ENCODE results near the gene MAPKAP1. TPM values are rescaled to one million over a fixed set of nuclear protein-coding genes. Genes with fewer than 3 reads are reported as not detected.
"Not testable (repeated sequence)": the region's sequence is repeated elsewhere in the genome, so short reads cannot be mapped to it uniquely, and the experiment has no call there.

Gene MAPKAP1
- total RNA-seq, 2 experiments from 2014 or later, result 51.6 to 61.9 TPM

DNA sequence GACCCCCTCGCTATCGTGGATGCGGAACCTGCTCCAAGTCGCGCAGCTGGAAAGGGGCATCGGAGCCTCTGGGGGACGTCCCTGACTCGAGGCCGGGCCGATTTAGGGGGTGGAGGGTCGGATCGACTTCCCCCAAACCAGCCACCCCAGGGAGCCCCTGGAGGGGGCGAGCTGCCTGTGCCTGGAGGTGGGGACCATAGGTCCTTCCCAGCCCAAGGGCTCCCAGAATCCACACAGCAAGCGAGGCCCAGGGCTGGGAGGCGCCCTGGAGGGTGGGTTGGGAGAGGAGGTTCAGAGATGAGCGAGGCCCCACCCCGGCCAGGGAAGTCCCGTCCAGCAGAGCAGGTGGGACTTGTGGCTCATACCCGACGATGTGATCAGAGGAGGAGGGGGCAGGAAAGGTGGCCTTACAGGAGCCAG, 297.8 kb downstream of the MAPKAP1 start:
- ChIA-PET CTCF (no interaction called here), POLR2A (no interaction called here)
- DNase-seq (peak; percentile 54), ATAC-seq (peak; percentile 51)
- peaks cover 2% of the 10 kb centered on the region for H3K36me3 Mint-ChIP-seq (ENCODE audit: low read depth)
- H3K27ac Mint-ChIP-seq, result no peak overlapping the region
- H3K9me3 Mint-ChIP-seq (ENCODE audit: low read depth), result no peaks in the 10 kb centered on the region
- H3K4me1 Mint-ChIP-seq, result peaks cover 13% of the 10 kb centered on the region
- intact Hi-C loops (cut with DNase I, micrococcal nuclease), result loop anchor here (2.0 to 10.0 kb wide), 10 partner anchors 112 to 1086 kb away; partner anchors contain the start of gene PBX3 (in 1 of the 2)
- H3K4me3 Mint-ChIP-seq, result no peak overlapping the region
- H3K27me3 Mint-ChIP-seq, result peaks cover 27% of the 10 kb centered on the region

DNA sequence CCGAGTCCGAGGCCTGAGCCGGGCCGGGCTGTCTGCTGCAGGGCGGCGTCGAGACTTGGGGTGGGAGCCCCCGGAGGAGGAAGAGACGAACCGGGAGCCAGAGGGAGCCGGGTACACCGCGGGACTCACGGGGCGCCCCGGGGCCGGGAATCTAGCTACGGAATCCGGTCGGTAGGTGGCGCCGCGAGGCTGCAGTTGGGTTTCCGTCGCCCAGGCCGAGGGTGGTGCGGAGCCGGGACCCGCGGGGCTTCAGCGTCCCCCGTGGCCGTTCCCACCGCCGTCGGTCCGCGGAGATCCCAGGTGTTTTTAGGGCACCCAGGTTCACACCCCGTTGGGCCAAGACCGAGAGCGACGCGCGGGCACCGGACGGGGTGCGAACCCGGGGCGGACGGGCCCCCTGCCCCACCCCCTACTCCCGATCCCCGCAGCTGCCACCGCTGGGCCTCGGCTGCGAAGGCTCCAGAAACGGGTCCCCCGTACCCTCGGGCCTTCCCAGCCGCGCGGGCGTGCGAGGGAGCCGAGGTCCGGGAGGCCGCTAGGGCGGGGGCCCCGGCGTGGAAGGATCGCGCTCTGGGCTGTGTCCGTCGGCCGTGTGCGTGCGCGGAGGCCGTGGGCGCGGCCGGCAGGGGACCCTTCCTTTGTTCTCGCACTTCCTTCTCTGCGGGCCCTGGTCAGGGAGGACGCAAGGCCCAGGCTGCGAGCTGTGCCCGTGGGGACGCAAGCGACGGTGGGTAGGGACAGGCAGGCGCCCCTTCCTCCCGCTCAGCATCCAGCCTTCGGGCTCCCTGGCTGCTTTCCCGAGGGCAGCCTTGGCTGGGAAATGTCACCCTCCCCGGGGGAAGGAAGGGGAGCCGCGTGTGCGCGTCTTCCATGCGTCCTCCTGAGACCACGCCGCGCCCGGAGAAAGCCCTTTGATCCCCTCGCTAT, 298.8 kb downstream of the MAPKAP1 start:
- Mint-ChIP-seq H3K27ac (no peak overlapping the region), H3K9me3 (ENCODE audit: low read depth) (no peaks in the 10 kb centered on the region), H3K4me3 (peak overlapping the region; percentile 62), H3K27me3 (peaks cover 27% of the 10 kb centered on the region), H3K4me1 (peaks cover 13% of the 10 kb centered on the region), H3K36me3 (ENCODE audit: low read depth) (peaks cover 2% of the 10 kb centered on the region)
- CTCF ChIA-PET, result interaction anchor here (0.5 to 2.2 kb wide), 33 partner anchors 9 to 1086 kb away, joined by 3 to 12 read pairs (median 3); no protein-coding TSS in a partner anchor
- POLR2A ChIA-PET, result no interaction called here
- intact Hi-C loops (cut with DNase I, micrococcal nuclease), result loop anchor here (1.0 to 10.0 kb wide), 12 partner anchors 113 to 1087 kb away; partner anchors contain the start of gene PBX3 (in 1 of the 2)
- DNase-seq, result peak; percentile 89
- peak; percentile 76 for ATAC-seq

DNA sequence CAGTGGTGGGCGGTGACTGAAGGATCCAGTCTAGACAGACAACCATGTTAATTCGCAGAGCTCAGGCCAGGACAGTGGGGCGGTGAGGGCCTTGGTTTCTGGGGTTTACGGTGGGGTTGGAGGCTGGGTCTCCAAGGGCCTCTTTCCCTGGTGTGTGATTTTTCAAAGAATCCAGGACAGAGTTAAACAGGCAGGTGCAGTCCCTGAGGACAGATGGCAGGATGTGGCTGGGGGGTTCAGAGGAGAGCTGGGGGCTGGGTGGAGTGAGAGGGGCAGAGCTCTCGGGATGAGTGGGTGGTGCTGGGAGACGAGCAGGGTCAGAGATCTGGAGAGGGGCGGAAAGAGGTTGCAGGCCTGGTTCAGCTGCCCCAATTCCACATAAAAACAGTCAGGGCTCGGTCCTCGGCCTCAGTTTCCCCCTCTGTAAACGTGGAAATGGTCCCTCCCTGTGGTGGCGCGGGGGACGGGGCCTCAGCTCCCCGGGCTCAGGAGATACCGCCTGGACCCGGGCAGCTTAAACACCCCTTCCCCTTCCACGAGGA, 299.5 kb downstream of the MAPKAP1 start:
- Mint-ChIP-seq H3K4me3 (peak overlapping the region; percentile 62), H3K27me3 (peaks cover 27% of the 10 kb centered on the region), H3K9me3 (ENCODE audit: low read depth) (no peaks in the 10 kb centered on the region), H3K27ac (no peak overlapping the region), H3K4me1 (peaks cover 13% of the 10 kb centered on the region), H3K36me3 (ENCODE audit: low read depth) (peaks cover 2% of the 10 kb centered on the region)
- POLR2A ChIA-PET, result interaction anchor here (0.7 kb wide), 1 partner anchor 338 kb away, joined by 3 read pairs; no protein-coding TSS in a partner anchor
- CTCF ChIA-PET, result interaction anchor here (0.5 to 2.2 kb wide), 33 partner anchors 10 to 1083 kb away, joined by 3 to 12 read pairs (median 3); no protein-coding TSS in a partner anchor
- DNase-seq (no peak), ATAC-seq (peak; percentile 4)
- intact Hi-C loops (cut with DNase I, micrococcal nuclease), result loop anchor here (5.0 to 10.0 kb wide), 5 partner anchors 150 to 1087 kb away; no protein-coding TSS in a partner anchor

DNA sequence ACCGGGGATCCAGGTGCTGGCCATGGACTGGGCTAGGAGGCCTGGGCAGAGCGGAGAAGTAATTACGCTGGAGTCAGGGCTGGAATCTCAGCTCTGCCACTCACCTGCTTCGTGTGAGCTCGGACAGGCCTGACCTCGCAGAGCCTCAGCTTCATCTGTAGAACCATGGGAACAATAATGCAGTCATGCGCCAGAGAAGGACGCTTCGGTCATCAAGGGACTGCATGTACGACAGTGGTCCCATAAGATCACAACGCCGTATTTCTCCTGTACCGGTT, 300.3 kb downstream of the MAPKAP1 start:
- DNase-seq, result no peak
- intact Hi-C loops (cut with DNase I, micrococcal nuclease), result loop anchor here (5.0 to 10.0 kb wide), 5 partner anchors 151 to 1088 kb away; no protein-coding TSS in a partner anchor
- ChIA-PET POLR2A (interaction anchor here (0.6 kb wide), 1 partner anchor 991 kb away, joined by 3 read pairs; no protein-coding TSS in a partner anchor), CTCF (interaction anchor here (0.9 to 2.2 kb wide), 5 partner anchors 118 to 1091 kb away, joined by 3 to 12 read pairs (median 3); no protein-coding TSS in a partner anchor)
- no peak for ATAC-seq
- Mint-ChIP-seq H3K36me3 (ENCODE audit: low read depth) (peaks cover 2% of the 10 kb centered on the region), H3K4me3 (no peak overlapping the region), H3K4me1 (peaks cover 13% of the 10 kb centered on the region), H3K27ac (no peak overlapping the region), H3K27me3 (peaks cover 27% of the 10 kb centered on the region), H3K9me3 (ENCODE audit: low read depth) (no peaks in the 10 kb centered on the region)

DNA sequence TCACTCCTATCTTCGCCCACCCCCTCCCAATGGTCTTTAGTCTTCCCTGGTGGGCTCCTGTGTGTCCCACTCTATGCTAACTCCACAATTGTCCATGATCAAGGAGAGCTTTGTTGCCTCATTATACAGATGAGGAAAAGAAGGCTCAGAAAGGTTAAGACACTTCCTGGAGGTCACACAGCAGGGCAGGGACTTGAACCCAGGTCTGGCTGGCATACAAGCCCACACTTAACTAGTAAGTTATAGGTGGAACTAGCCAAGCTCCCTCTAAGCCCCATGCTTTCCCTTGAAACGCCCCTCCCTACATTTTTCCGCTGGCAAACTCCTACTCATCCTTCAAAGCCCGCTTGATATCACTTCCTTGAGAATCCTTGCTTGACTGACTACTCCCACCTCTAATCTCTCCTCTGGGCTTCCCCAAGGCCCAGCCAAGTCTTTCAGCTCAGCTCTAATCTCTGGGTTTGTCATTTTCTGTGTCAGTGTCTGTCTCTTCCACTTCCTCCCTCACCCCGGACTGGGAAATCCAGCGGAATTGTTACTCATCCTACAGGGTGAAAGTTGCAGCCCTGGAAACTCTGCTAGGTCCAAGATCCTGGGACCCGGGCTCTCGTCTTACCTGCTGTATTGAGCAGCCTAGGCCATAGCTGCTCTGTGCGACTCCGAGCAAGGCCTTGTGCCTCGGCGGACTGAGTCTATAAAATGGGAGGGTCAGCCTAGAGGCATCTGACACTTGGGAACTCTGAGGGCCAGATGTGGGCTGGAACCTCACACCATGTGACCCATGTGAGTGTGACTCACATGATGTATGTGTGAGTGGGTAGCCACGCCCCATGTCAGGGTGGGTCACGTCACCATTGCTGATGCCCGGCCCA, 300.8 kb downstream of the MAPKAP1 start:
- H3K27ac Mint-ChIP-seq, result no peak overlapping the region
- peaks cover 2% of the 10 kb centered on the region for H3K36me3 Mint-ChIP-seq (ENCODE audit: low read depth)
- peaks cover 27% of the 10 kb centered on the region for H3K27me3 Mint-ChIP-seq
- intact Hi-C loops (cut with DNase I, micrococcal nuclease), result loop anchor here (5.0 to 10.0 kb wide), 5 partner anchors 151 to 1089 kb away; no protein-coding TSS in a partner anchor
- ChIA-PET CTCF (interaction anchor here (0.9 to 2.2 kb wide), 3 partner anchors 157 to 1091 kb away, joined by 3 to 12 read pairs (median 5); no protein-coding TSS in a partner anchor), POLR2A (interaction anchor here (0.6 kb wide), 1 partner anchor 991 kb away, joined by 3 read pairs; no protein-coding TSS in a partner anchor)
- no peak for DNase-seq
- H3K9me3 Mint-ChIP-seq (ENCODE audit: low read depth), result no peaks in the 10 kb centered on the region
- peaks cover 13% of the 10 kb centered on the region for H3K4me1 Mint-ChIP-seq
- no peak for ATAC-seq
- H3K4me3 Mint-ChIP-seq, result no peak overlapping the region

DNA sequence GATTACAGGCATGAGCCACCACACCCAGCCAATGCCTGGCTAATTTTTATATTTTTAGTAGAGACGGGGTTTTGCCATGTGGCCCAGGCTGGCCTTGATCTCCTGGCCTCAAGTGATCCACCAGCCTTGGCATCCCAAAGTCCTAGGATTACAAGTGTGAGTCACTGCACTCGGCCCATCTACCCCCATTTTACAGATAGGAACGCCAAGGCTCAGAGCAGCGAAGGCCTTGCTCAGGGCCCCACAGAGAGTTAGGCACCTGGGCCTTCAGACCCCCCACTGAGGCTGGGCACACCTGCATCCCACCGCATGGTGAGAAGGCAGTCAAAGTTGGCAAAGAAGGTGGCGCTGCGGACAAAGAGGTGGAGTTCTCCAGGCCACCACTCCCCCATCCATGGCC, 302.3 kb downstream of the MAPKAP1 start:
- no peaks in the 10 kb centered on the region for H3K36me3 Mint-ChIP-seq (ENCODE audit: low read depth)
- CTCF ChIA-PET, result interaction anchor here (1.1 kb wide), 1 partner anchor 226 kb away, joined by 3 read pairs; no protein-coding TSS in a partner anchor
- peaks cover 20% of the 10 kb centered on the region for H3K27me3 Mint-ChIP-seq
- no peak overlapping the region for H3K27ac Mint-ChIP-seq
- no peaks in the 10 kb centered on the region for H3K9me3 Mint-ChIP-seq (ENCODE audit: low read depth)
- POLR2A ChIA-PET, result no interaction called here
- ATAC-seq (no peak), DNase-seq (no peak)
- no peak overlapping the region for H3K4me3 Mint-ChIP-seq
- peaks cover 7% of the 10 kb centered on the region for H3K4me1 Mint-ChIP-seq
- intact Hi-C loops (cut with DNase I, micrococcal nuclease), result loop anchor here (5.0 to 10.0 kb wide), 5 partner anchors 153 to 1090 kb away; no protein-coding TSS in a partner anchor

DNA sequence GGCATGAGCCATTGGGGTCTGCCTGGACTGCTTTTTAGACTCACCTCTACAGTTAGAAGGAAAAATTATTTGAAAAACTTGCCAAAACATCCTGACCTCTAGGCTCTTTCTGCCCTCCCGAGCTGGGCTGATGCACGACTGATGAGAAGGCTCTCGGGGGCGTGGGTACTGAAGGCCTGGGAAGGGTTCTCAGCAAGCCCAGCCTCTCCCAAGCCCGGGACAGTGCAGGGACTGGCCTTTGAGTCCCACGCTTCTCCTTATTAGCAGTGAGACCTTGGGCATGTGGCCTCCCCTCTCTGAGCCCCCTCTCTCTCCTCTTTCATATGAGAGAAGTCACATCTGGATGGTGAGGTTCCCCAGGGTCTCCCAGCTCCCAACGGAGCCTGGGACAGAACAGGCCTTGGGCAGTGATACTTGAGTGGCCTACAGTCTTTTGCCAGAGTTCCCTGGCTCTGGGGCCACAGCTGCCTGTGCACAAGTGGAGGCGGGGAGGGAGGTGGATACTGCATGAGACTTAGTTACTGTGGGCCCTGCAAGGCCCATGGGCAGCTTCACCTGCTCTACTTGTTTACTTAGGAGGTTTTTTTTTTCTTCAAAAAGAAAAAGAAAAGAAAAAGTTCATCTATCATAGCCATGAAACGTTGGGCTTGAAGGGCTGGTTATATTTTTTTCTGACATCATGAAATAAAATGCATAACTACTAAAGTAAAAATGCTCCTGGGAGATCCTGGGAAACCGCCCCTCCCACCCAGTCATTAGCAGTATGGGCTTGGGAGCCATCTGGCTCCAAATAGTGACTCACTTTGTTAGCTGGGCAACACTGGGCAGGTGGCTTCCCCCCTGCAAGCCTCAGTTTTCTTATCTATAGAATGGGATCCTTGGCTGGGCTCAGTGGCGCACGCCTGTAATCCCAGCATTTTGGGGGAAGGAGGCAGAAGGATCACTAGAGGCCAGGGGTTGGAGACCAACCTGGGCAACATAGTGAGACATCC, 306.0 kb downstream of the MAPKAP1 start:
- intact Hi-C loops (cut with DNase I, micrococcal nuclease), result loop anchor here in 1 of 2 experiments (10.0 kb wide), 1 partner anchor 1094 kb away; no protein-coding TSS in a partner anchor

DNA sequence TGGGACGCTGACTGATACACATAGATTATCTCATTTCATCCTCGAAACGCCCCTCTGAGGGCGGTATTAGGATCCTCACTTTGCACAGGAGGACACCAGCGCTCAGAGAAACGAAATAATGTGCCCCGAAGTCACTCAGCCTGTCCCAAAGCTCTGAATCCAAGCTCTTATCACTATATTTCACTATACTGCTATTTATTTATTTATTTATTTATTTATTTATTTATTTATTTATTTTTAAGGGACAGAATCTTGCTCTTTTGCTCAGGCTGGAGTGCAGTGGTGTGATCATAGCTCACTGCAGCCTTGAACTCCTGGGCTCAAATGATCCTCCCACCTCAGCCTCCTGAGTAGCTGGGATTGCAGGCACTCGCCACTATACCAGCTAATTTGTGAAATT, 306.8 kb downstream of the MAPKAP1 start:
- intact Hi-C loops (cut with DNase I, micrococcal nuclease), result loop anchor here in 1 of 2 experiments (10.0 kb wide), 1 partner anchor 1095 kb away; no protein-coding TSS in a partner anchor
- ATAC-seq; H3K4me1 Mint-ChIP-seq; DNase-seq; H3K27ac Mint-ChIP-seq; H3K36me3 Mint-ChIP-seq (ENCODE audit: low read depth); POLR2A ChIA-PET; H3K4me3 Mint-ChIP-seq; H3K9me3 Mint-ChIP-seq (ENCODE audit: low read depth); H3K27me3 Mint-ChIP-seq: not testable (repeated sequence)
- CTCF ChIA-PET, result interaction anchor here (0.7 kb wide), 1 partner anchor 11 kb away, joined by 3 read pairs; no protein-coding TSS in a partner anchor

More for the DNA sequence above, 306.0 kb downstream of the MAPKAP1 start:
- no peak for DNase-seq
- H3K9me3 Mint-ChIP-seq (ENCODE audit: low read depth), result no peaks in the 10 kb centered on the region
- ChIA-PET CTCF (interaction anchor here (0.7 kb wide), 2 partner anchors 11 to 221 kb away, joined by 3 read pairs; no protein-coding TSS in a partner anchor), POLR2A (no interaction called here)
- H3K4me1 Mint-ChIP-seq, result no peaks in the 10 kb centered on the region
- no peaks in the 10 kb centered on the region for H3K36me3 Mint-ChIP-seq (ENCODE audit: low read depth)
- H3K27me3 Mint-ChIP-seq, result no peaks in the 10 kb centered on the region
- H3K4me3 Mint-ChIP-seq, result no peak overlapping the region
- no peak for ATAC-seq
- no peak overlapping the region for H3K27ac Mint-ChIP-seq

DNA sequence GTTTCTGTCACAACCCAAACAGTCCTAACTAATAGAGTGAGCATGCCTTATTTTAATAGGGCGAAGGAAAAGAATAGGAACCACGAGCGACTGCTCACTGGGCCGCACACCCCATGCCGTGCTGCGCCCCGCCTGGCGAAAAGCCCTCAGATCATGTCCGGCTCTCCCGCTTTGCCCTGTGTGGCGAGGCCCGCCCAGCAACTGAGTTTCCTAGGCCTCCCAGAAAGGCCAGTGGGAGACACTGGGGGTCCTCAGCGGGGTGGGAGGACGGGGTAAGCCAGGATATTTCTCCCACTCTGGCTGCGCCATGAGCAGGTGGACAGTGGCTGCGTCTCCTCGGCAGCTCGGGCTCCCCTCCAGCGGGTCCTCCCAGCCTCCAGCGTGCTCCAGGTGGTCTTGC, 307.3 kb downstream of the MAPKAP1 start:
- no peak for DNase-seq
- CTCF ChIA-PET, result no interaction called here
- ATAC-seq, result no peak
- intact Hi-C loops (cut with DNase I, micrococcal nuclease), result loop anchor here in 1 of 2 experiments (10.0 kb wide), 1 partner anchor 1095 kb away; no protein-coding TSS in a partner anchor
- Mint-ChIP-seq H3K27ac (no peak overlapping the region), H3K9me3 (ENCODE audit: low read depth) (no peaks in the 10 kb centered on the region), H3K4me3 (no peak overlapping the region), H3K27me3 (no peaks in the 10 kb centered on the region), H3K36me3 (ENCODE audit: low read depth) (no peaks in the 10 kb centered on the region), H3K4me1 (no peaks in the 10 kb centered on the region)
- POLR2A ChIA-PET, result no interaction called here

DNA sequence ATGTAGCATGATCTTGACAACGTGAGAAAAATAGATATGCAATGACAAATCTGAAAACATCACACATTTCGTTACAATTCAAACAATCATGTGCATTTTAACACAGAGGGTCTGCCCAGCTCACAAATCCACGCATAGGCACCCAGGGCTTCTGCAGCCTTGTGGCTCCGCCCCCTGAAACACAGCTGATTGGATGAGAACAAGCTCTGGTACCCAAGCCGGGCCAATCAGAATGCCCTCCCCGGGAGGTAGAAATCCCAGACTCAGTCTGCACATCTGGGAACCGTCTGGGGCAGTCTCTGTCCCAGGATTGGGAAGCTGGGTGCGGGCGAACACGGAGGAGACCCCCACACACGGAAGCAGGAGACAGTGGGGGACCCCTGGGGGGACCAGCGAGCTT, 307.8 kb downstream of the MAPKAP1 start:
- Mint-ChIP-seq H3K9me3 (ENCODE audit: low read depth) (no peaks in the 10 kb centered on the region), H3K4me3 (no peak overlapping the region), H3K27ac (no peak overlapping the region), H3K4me1 (no peaks in the 10 kb centered on the region), H3K36me3 (ENCODE audit: low read depth) (no peaks in the 10 kb centered on the region), H3K27me3 (no peaks in the 10 kb centered on the region)
- ChIA-PET POLR2A (no interaction called here), CTCF (no interaction called here)
- DNase-seq, result no peak
- no peak for ATAC-seq
- intact Hi-C loops (cut with DNase I, micrococcal nuclease), result no loop called here

Measured in activated CD4-positive, alpha-beta T cell treated with anti-CD3 and anti-CD28 coated beads for 36 hours (primary cell).